GM18858 (cell line): ENCODE measurements around the gene NUDT22.
A peak's percentile ranks its signal among the peaks of the same experiment; 100 is the strongest.

Experiments used
- ATAC-seq: cut with Tn5 transposase; IDR thresholded peaks from one replicate; pipeline ENCODE4 v1.9.1; 2021; ENCODE audit not compliant: unreplicated experiment

The NUDT22 gene, protein sequence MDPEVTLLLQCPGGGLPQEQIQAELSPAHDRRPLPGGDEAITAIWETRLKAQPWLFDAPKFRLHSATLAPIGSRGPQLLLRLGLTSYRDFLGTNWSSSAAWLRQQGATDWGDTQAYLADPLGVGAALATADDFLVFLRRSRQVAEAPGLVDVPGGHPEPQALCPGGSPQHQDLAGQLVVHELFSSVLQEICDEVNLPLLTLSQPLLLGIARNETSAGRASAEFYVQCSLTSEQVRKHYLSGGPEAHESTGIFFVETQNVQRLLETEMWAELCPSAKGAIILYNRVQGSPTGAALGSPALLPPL

DNA sequence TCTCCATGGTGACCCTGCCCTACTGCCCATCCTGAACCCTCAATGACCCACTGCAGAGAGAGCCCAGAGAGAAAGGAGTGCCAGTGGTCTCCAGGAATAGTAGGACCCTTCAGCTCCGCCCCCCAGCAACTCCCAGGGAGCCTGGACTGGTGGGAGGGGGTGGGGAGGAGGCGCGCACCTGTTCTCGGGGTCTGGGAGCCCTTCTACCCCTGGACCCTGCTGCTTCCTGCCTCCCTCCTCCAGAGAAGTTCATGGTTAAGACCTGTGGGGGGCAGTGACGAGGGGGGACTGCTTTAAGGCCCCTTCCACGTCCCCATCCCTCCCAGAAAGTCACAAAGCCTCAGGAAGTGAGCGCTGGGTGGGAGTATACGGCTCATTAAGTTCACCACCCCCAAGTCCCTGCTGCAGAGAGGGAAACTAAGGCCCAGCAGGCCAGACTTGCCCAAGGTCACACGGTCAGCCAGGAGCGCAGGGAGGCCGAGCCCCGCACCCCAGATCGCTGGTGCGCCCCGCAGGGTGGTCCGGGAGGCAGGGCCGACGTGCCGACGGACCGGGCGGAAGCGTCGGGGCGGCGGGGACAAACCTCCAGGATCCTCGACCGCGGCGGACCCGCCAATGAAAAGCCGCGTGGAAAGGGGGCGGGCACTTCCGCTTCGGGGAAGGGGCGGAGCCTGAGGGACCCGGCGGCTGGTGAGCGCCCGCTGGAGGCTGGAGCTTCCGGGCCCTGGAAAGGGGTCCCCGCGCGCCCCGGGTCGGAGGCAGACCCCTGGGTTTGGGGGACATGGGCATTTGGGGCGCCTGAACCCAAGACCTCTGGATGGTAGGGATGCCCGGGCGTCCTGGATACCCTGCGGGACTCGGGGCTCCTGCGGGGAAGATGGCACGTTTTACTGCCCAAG is at the start of gene NUDT22, which contains the start of gene TRPT1:
NUDT22 (plus strand) TSS at position 667 of the 899 bp plus-strand sequence. CDS start 379 bp downstream, outside the sequence.
TRPT1 (minus strand) TSS at position 579 of the 899 bp plus-strand sequence; CDS start at position 253, 326 bp downstream.
- ATAC-seq: no peak

DNA sequence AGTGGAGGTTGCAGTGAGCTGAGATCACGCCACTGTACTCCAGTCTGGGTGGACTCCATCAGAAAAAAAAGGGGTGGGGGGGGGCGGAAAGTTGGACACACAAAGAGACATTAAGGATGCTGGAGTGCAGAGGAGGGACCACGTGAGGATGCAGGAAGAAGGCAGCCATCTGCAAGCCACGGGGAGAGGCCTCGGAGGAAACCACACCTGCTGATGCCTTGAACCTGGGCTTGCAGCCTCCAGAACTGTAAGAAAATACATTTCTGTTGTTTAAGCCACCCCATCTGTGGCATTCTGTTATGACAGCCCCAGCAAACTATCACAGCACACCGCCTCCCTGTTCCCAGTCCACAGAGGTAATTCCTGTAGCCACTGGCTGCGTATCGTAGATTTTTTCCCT is 49.3 kb upstream of the NUDT22 start:
- ATAC-seq: no peak

DNA sequence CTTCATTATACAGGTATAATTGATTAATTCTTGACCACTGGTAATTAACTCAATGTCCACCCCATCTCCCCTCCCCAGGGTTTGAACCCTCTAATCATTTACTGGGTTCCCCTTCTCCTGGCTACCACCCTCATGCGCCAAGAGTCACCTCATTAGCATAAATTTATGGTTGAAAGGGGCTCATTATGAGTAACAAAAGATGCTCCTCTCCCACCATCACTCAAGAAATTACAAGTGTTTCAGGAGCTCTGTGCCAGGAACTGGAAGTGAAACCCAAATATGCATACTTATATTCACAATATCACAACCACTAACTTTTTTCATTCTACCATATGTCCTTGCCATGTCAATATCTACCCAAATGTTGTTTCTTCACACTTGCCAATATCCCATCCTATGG is 47.9 kb upstream of the NUDT22 start:
- ATAC-seq: no peak

DNA sequence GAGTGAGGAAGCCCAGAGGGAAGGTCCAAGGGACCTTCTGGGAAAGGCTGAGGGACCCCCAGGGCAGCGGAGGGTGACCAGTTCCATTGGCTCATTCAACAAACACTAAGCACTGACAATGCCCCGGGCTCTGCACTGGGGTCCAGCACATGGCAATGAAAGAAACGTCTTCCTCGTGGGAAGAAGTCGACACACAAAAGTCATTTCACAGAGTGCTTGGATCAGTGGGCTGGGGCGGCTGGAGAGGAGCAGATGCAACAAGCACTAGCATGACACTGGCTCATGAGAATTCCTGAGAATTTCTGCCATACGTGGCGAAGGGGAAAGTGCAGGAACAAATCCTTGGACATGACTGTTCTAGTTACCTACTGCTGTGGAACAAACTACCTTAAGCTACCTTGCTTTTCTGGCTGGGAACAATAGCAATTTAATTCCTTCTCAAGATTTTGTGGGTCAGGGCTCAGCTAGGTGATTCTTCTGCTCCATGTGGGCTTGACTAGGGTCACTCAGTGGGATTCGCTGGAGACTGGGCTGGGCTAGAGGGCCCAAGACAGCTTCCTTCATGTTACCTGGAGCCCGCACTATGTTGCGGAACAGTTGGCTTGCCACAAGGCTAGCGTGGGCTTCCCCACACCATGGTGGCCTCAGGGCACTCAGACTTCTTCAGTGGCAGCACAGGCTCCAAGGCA is 47.0 kb upstream of the NUDT22 start:
- no peak for ATAC-seq

DNA sequence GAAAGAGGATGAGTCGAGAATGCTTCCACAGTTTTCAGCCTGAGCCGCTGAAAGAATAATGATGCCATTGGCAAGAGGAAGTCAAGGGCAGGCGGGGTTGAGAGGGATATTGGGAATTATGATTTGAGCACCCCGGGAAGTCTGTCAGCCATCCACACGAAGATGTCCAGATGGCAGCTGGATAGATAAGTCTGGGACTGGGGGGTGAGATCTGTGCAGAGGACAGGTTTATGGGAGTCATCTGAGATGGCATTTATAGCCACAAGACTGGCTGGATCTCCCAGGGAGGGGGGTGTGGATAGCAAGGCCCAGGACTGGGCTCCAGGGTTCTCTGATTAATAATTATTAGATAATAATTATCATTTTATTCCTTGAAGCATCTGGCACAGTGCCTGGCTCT is 45.2 kb upstream of the NUDT22 start:
- no peak for ATAC-seq

DNA sequence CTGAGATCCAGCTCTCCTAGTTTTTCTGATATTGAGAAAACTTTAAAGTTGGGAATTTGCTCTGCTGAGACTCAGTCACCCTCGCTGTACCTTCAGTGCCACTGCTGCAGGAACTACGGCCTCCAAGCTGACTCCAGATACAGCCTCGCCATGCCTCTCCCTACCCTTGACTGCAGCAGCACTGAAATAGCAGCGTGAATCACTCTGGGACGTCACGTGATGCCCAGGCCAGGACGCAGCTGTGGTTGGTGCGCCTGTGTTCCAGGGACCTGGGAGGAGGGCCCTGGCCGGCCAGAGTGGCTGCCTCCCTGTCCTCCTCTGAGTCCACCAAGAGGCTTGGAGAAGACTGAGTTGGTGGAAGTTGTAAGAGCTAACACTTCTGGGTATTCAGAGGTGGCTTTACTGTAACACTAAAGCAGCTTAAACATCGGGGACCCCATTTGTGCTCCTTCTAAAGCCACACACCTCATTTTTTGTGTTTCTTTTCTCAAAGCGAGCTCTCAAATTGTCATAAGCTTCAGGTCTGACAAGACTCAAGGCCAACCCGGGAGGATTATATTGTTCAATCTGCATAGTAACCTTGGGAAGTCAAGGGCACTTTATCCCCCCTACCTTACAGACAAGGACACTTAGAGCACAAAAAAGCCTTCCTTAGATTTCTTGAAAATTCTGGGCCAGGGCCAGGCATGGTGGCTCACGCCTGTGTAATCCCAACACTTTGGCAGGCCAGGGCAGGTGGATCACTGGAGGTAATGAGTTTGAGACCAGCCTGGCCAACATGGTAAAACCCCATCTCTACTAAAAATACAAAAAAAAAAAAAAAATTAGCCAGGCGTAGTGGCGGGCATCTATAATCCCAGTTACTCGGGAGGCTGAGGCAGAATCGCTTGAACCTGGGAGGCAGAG is 44.3 kb upstream of the NUDT22 start:
- no peak for ATAC-seq

DNA sequence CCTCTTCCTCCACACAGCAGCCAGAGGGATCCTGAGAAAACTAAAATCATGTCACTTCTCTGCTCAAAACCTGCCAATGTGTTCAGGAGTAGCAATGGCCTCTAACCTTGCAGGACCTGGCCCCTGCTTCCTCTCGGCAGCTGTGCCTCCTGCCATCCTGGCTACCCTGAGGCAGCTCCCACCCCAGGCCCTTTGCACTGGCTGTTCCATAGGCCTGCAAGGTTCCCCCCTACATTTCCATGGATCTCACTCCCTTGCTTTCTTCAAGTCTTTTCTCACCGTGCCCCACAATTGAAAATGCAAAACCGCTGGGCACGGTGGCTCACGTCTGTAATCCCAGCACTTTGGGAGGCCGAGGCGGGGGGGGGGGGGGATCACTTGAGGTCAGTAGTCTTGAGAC is 42.2 kb upstream of the NUDT22 start:
- no peak for ATAC-seq

DNA sequence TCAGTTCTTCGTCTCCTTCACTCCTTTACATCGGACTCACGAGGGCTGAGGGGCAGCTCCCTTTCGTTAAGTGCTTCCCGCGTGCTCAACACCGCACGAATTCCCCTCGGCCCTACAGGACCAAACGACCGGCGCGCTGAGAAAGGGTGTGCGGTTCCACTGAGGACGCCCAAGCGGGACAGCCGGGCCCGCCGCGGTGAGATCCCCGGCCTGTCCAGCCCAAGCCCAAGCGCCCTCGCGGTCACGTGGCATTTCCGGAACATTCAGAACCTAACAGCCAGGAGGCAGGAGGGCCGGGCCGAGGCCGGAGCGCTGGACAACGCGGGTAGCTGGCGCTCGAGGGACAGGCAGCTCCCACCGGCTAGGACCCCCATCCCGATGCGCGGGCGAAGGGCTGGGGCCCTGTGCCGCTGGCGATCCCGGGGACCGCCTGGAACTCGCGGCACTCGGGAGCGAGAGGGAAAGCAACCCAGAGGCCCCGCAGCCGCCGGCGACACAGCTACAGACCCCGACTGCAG is 40.8 kb upstream of the NUDT22 start:
- peak; percentile 19 for ATAC-seq

DNA sequence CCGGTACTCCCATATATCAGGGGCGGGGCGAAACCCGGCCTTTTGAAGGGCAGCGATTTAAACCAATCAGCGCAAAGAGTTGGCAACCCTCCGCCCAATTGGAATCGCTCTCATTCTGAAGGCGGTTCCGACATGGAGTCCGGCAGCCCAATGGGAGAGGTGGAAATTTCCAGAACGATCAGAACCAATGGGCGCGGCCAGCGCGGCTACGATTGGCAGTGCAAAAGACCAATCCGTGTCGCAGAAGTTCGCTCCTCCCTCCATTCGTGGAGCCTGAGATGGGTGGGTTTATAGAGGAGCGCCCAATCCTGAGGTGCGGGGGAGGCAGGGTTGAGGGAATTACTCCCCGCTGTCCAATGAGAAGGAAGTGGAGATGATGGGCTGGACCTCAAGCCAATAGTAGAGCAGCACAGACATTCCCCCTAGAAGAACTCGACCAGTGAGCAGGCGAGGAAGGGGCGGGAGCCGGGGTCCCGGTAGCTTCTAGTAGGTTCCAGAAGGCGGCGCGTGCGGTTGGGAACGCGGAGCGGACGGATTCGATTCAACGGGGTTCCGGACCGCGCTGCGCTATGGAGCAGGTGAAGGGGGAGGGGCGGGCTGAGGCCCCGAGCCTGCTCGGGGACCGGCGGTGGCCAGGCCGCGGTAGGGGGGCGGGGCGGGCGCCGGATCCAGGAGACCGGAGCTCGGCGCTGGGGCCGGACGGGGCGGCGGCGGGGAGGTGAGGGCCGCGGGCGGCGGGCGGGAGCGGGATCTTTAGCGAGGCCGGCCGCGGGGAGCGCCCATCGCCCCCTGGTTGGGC is 40.2 kb upstream of the NUDT22 start, which contains the start of gene STIP1:
STIP1 (plus strand) TSS at position 479 of the 799 bp plus-strand sequence; CDS start at position 570, 91 bp downstream.
- peak; percentile 70 for ATAC-seq

DNA sequence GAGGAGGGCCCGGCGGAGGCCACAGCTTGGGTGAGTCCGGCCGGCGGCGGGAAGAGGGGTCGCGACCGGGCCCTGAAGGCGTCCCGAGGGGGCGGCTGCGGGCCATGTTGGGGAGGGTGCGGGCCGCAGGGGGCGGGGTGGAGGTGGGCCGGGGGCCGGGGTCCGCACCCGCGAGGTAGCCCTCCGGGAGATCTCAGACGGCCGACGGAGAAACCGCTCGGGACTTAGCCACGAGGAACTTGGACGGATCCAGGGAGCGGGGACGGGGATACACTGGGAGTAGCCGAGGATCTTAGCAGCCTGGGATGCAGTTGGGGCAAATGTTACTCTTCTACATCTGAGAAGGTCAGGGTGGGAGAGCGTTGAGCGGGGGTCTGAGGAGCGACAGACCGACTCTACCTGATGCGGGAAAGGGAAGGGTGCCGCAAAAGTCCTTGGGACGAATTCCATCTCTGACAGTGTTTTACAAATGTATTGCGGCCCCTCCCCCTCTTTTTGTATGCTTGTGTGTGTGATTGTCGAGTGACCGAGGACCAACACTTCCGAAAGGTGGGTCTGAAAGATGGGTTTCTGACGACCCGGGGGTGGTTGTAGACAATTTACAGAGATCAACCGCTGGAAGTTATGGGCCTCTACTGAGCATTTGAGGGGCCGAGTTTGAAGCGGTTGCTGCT is 39.4 kb upstream of the NUDT22 start:
- ATAC-seq: no peak

DNA sequence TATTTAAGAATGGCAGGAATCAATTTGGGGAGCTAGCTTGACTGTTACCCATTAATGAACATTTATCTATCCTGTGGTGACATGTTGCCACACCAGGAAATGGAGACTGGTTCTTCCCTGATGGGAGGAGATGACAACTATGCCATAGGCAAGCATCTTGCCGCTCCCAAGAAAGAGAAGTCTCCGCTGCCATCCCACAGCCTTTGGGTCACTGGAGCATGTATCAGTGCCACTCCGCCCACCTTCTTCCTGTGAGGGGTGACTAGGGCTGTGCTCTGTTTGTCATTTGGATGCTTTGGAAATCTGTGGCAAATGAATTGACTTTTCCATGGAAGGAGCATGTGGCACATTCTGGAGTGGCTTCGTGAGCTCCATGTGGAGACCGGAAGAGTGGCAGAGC is 33.6 kb upstream of the NUDT22 start:
- ATAC-seq: no peak

DNA sequence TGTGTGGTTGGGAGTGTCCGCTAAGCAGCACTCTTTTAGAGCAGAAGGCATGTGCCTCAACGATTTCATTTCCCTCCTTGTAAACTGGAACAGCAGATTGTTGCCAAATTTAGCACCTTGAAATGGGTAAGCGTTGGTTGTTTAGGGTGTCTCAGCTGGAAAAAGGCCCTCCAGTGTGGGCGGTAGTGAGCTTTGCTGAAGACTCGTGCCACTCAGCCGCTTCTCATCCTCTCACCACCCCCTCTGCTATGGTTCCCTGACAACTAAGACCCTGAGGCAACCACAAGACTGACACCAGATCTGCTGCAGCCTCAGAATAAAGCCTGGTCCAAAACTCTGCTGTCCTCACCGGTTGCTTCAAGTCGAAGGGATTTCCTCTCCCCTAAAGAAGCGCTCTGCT is 29.4 kb upstream of the NUDT22 start:
- no peak for ATAC-seq

DNA sequence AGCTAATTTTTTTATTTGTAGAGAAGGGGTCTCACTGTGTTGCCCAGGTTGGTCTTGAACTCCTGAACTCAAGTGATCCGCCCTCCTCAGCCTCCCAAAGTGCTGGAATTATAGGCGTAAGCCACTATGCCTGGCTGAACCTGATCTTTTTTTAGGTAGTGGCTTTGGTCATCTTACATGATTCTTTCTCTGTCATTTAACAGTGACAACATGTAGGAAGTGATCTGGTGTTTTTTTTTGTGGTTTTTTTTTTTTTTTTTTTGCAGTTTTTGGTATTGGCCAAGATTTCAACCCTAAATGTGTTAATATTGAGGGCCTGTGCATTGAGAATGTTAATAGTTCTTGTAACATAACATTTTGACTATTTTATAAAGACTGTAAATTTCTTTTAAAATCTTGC is 27.6 kb upstream of the NUDT22 start:
- no peak for ATAC-seq

DNA sequence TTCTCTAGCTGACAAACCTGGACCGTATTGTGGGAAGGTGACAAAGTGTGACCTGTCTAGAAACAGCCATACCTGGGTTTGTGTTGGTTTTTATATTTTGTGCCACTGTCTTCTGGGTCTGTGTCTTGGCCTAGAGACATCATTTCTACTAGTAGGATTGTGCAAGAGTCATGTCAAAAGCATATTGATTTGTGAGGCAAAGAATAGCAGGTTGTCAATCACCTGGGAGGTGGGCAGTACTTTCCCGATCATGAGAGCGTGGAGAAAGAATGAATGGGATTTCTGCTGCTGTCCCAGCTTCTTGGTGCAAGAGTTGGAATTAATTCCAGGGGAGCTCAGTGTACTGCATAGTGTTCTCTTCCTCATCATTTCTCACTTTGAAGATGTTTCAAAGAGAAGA is 24.5 kb upstream of the NUDT22 start:
- no peak for ATAC-seq

DNA sequence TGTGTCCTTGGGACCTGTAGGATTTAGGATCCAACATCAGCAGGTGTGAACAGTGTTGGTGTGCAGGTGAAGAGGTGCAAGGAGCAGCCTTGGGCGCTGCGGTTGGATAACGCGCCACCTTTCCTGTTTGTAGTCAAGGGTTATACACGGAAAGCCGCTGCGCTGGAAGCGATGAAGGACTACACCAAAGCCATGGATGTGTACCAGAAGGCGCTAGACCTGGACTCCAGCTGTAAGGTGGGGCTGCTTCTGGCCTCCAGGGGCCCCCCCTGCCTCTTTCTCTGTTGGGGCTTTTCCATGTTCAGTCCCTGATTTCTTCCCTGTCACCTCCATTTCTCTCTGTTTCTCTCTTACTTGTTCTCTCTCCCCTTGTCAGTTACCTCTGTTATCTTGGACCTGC is 23.1 kb upstream of the NUDT22 start:
- no peak for ATAC-seq

DNA sequence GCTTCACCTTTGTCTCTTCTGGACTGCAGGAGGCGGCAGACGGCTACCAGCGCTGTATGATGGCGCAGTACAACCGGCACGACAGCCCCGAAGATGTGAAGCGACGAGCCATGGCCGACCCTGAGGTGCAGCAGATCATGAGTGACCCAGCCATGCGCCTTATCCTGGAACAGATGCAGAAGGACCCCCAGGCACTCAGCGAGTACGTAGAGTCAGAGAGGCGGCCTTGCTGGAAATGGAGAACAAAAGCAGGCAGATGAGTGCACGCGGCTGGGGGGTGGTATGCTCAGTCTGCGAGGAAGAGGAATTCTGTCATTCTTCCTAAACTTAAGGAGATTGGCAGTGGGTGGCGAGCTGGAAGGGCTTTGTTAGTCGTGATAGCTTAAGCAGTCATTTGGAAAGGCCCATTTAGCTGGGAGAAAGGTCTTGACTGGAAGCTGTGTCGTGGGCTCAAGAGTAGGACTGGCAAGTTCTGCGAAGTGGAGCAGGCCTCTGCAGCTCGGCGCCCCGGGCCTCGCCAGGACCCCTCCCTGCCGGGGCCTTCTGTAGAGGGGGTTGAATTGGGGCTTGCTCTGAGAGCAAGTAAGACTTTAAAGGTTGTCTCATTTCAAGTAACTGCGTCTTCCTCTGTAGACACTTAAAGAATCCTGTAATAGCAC is 22.5 kb upstream of the NUDT22 start:
- ATAC-seq: no peak

DNA sequence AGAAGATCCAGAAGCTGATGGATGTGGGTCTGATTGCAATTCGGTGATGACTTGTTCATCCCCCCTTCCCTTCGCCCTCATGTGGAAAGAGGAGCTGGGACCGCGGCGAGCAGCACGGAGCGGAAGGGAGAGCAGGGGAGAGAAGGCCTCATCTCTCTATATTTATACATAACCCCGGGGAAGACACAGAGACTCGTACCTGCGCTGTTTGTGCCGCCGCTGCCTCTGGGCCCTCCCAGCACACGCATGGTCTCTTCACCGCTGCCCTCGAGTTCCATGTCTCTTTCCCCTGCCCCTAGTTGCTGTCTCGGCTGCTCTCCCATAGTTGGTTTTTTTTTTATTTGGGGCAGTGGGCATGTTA is 22.0 kb upstream of the NUDT22 start:
- ATAC-seq: no peak

DNA sequence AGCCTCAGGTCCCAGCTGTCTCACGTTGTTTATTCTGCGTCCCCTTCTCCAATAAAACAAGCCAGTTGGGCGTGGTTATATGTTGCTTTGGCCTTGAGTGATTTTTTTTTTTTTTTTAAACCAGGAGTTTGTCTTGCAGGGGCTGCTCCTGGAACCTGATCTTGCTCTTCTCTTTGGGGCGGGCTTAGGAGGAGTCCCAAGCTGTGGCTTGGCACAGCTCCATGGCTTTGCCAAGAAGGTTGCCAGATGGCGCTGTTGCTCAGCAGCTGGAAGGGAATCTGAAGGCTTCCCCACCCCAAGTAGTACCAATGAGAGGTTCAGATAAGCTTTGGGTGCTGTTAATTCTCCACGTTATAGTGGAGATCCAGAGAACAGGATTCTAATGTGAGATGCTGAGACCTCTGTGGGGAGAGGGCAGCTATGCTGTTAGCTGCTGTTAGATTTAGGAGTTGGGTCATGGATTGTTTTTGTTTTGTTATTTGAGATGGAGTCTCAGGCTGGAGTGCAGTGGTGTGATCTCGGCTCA is 21.5 kb upstream of the NUDT22 start:
- ATAC-seq: no peak
